Skin epidermis (tissue), 12 donors: ENCODE measurements around the gene BCO1.
"Not testable (repeated sequence)": the region's sequence is repeated elsewhere in the genome, so short reads cannot be mapped to it uniquely, and the experiment has no call there.

Experiments
- H3K27ac ChIP-seq, 21 experiments: fragments of 200-600 bp; sonication (generic) in 11 of 21; one replicate each; pipeline ENCODE4 v1.5.0; 2020; ENCODE audit warnings: mild to moderate bottlenecking in 3 of 21, inconsistent platforms in 2 of 21, moderate library complexity in 2 of 21
- H3K4me3 ChIP-seq, 7 experiments: fragments of 200-600 bp; sonication (generic) in 2 of 7; one replicate each; pipeline ENCODE4 v1.5.0; 2020; ENCODE audit warnings: inconsistent platforms in 2 of 7, mild to moderate bottlenecking in 2 of 7, moderate library complexity in 1 of 7

The BCO1 gene, protein sequence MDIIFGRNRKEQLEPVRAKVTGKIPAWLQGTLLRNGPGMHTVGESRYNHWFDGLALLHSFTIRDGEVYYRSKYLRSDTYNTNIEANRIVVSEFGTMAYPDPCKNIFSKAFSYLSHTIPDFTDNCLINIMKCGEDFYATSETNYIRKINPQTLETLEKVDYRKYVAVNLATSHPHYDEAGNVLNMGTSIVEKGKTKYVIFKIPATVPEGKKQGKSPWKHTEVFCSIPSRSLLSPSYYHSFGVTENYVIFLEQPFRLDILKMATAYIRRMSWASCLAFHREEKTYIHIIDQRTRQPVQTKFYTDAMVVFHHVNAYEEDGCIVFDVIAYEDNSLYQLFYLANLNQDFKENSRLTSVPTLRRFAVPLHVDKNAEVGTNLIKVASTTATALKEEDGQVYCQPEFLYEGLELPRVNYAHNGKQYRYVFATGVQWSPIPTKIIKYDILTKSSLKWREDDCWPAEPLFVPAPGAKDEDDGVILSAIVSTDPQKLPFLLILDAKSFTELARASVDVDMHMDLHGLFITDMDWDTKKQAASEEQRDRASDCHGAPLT

DNA sequence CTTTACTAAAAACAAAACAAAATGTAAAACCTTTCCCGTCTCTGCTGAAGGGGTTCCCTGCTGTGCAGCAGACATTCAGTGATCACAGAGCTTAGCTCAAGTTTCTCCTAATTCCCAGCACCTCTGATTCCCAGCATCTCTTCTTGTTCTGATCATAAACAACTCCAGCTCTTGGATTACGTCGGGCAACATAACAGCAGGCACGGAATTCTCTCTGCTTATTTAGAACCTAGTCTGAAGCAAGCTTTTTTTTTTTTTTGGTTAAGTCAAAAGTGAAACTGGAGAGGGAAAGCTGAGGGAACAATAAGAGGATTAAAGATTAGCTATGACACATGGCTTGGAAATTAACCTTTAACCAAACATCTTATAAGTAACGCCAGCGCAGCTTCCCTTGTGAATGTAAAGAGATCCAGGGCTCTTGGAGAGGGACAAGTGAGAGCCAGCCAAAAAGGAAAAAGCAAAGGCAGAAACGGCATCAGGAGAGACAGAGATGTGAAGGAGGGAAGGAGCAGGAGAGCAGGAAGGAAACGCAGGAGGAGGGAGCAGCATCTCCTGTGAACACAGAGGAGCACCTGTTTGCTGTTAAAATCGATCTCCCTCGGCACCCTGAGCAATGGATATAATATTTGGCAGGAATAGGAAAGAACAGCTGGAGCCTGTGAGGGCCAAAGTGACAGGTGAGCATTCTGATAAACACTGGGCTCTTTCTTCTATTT, at the start of gene BCO1:
TSS of gene BCO1 (plus strand) at position 394 of the 716 bp plus-strand sequence. CDS start at position 614, 220 bp downstream.
- Histone ChIP-seq H3K4me3 (peak within 1 kb of the TSS in 2 of 7 experiments; percentile 11 to 21), H3K27ac (peak within 1 kb of the TSS in 11 of 21 experiments; percentile 2 to 70 (median 60))

DNA sequence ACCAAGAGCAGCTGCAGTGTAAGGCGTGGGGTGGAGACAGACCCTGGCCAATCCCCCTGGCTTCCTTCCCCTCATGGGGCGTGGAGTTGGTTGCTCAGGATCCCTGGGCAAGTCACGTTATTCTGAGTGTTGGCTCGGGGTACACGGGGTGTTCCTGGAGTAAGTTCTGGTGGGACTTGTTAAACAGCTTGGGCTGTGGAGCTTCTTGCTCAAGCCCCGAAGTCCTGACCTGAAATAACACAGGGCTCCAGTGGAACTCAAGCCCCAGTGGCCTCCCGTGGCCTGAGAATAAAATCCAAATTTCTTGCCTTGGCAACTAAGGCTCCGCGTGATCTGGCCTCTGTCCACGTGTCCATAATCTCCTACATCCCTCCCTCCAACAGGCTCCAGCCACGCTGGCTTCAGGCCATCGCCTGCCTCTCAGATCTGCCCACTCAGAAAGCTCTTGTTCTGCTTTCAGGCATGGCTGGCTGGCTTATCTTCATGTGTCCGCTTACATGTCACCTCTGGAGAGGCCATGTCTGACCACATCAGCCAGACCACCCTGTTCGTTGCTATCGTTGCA, 49.3 kb upstream of the BCO1 start:
- no peak overlapping the region for H3K4me3 ChIP-seq
- H3K27ac ChIP-seq, result peak overlapping the region in 10 of 21 experiments; percentile 5 to 47 (median 34)

DNA sequence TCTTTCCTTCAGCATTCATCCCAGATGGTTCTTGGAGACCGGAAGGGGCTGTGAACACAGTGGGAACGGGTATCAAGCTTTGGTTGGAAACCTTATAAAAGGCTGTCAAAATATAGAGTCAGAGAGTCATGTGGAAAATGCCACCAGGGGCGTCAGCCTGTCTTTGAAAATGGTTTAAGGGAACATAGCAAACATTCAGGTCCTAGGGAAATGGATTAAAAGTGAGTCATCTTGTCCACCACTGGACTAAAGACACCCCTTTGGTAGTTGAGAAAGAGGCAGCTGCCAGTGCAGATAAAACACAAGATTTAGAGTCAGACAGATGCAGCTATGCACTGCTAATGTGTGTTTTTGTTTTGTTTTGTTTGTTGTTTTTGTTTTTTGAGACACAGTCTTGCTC, 47.8 kb upstream of the BCO1 start:
- no peak overlapping the region for H3K4me3 ChIP-seq
- peak overlapping the region in 1 of 21 experiments; percentile 6 for H3K27ac ChIP-seq

DNA sequence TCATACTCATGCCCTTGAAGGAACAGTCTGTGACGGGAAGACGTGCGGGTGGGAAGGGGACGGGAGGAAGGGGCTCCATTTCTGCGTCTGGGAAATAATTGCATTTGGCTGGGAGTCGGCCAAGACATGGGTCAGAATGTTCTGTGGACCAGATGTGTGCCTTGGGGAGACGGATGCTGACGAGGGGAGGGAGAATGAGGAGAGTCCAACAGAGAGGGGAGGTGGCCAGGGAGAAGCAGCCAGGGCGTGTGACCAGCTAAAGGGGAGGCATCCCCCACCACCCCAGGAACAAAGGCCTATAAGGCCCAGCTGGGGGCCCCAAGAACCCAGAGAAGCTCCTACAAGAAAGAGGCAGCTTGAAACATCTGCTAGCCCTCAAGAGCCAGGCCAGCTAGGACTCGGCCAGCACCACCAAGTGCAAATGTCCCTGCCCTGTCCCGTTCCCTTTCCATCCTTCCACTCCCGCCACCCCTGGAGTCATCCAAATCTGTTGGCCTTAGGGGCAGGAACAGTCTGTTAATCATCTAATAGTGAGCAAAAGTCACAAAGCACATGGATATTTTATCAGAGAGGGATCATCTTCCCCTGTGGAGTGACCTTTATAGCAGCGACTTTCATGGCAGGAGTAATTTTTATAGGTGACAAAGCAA, 42.5 kb upstream of the BCO1 start:
- Histone ChIP-seq H3K4me3 (no peak overlapping the region), H3K27ac (no peak overlapping the region)

DNA sequence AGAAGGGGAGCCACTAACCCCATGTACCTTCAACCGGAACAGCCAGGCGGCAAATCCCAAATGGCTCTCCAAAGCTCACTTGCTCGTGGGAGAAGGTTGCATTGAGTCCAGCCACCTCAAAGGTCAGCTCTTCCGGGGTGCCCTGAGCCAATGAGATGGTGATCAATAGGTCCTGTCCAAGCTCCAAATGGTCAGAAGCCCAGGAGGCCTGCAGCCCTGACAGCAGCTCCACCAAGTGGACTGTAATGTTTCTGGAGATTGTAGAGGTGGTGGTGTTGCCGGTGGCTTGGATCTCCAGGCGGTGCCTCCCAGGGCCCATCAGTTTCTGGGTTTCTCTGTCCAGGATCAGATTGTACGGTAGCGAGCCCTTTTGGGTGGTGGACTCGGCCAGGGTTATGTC, 39.9 kb upstream of the BCO1 start:
- no peak overlapping the region for H3K27ac ChIP-seq

DNA sequence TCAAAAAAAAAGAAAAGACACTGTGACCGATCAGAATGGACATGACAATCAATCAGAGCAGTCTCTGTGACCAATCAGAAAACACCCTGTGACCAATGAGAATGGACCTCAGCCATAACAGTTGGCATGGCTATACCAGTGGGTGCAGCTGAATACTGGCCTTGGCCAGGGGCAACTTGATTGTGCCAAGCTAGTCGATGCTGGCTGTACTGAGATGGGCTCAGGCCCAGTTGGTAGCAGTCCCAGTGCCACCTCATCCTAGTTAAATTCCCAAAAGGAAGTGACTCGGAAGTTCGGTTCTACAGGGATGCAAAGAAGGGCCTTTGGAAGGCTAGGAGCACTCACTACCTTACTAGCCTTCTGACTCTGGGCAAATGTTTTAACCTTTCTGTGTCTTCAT, 37.2 kb upstream of the BCO1 start:
- Histone ChIP-seq H3K27ac (no peak overlapping the region), H3K4me3 (no peak overlapping the region)

More for the DNA sequence above, 39.9 kb upstream of the BCO1 start:
- H3K4me3 ChIP-seq, result no peak overlapping the region

DNA sequence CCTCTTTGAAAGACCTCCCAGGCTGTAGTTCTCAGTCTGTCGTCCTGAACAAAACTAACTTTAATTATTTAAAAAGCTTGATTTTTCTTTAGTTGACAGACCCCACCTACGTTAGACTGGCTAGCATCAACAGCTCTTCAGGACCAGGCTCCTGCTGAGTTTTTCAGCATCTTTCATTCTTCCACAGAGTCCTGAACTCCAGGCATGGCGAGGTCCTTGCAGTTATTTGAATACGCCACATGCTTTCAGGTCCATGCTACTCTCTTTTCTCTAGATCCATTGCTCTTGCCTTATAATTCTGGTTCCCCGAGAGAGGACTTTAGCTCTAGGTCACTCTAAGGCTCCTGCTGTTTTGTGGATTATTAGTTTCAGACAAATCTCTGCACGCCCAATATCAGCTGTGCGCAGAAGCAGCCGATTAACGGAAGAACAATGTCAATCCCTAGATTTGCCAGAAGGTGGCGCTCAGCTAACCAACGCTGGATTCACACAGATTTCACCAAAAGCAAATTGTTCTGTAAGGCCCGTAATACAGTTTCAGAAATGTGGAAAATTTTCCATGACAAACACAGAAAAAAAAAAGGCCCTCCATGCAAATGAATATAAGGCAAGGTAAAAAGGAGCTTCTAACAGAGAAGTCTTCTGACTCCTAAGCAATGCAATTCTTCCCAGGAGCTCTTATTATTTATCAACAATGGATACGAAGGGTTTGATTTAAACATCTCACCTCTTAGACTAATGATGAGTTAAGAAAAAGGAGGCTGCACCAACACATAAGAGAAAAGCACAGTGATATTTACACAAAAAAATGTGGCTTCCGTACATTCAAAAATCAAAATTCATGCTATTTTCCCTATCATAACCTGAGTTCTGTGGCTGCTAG, 33.5 kb upstream of the BCO1 start:
- H3K4me3 ChIP-seq, result no peak overlapping the region
- no peak overlapping the region for H3K27ac ChIP-seq

DNA sequence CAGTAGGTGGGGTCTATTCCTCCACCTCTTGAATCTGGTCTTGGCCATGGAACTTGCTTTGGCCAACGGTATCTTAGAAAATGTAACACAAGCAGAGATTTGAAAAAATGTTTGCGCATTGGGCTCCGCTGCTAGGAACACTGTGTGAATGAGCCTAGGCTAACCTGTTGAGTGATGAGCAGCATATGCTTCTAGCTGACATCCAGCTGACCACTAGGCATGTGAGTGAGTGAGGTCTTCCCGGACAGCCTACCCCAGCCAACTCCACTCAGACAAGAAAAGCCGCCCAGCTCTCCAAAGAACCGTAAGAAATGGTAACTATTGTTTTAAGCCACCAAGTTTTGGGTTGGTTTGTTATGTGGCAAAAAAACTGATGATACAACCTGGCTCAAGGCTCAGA, 31.4 kb upstream of the BCO1 start:
- Histone ChIP-seq H3K4me3 (no peak overlapping the region), H3K27ac (no peak overlapping the region)

DNA sequence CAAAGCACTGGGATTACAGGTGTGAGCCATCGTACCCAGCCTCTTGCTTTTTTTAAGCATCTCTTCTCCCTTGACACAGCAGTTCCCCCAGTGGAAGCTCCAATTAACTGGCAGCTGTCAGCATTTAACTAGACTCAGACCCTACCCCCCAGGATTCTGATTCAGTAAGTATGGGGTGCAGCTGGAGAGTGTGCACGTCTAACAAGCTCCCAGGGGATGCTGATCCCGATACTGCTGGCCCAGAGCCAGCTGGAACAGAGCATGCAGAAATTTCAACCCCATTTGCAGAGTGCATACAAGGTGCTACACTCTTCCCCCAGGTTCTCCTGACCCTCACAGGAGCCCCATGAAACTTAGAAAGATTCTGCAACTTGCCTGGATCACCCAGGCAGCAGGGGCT, 27.7 kb upstream of the BCO1 start:
- no peak overlapping the region for H3K27ac ChIP-seq

DNA sequence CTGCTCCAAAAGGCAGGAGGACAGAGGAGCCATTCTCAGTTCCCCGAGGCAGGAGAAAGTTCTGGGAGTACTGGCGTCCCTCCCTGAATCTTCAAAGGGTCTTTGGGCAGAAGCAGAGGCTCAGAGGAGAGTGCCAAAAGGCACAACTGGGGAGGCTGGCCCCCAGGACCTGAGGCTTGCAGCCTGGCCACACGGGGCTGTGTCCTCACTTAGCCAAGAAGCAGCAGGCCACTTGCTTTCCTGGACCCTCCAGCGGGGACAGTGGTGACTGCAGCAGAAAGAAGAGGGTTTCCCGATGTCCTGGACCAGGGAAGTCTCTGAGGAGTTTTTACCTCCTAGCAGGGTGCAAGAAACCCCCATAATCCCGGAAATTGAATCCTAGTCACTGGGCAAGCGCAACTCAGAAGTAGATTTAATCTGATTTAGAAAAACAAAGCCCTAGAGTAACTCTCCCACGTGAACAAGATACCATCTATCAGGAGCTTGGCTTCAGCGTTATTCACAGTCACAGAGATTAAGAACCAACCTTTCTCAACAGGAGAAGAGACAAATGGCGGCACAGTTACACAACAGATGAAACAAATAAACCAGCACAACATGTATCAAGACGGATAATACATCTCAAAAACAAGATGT, 25.5 kb upstream of the BCO1 start:
- H3K27ac ChIP-seq, result no peak overlapping the region
- no peak overlapping the region for H3K4me3 ChIP-seq

More for the DNA sequence above, 27.7 kb upstream of the BCO1 start:
- no peak overlapping the region for H3K4me3 ChIP-seq

DNA sequence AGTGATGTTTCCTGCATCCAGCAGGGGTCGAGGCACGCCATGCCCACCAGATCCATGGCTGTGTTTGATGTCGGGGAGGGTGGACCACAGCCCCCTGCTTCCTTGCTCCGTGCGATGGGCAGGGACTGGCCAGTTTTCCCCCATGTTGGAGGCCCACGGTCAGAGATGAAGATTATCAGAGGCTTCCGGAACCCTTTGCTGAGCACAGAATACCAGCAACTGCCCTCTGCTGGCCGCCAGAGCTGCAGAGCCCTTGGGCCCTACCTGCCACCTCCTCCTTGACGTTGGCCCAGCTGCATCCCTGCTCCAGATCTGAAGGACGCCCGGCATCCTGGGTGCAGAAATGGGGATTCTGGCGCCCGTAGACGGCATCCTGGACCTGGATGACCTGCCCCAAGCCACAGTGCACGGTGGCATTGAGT, 23.7 kb upstream of the BCO1 start:
- H3K27ac ChIP-seq, result no peak overlapping the region
- H3K4me3 ChIP-seq, result no peak overlapping the region

DNA sequence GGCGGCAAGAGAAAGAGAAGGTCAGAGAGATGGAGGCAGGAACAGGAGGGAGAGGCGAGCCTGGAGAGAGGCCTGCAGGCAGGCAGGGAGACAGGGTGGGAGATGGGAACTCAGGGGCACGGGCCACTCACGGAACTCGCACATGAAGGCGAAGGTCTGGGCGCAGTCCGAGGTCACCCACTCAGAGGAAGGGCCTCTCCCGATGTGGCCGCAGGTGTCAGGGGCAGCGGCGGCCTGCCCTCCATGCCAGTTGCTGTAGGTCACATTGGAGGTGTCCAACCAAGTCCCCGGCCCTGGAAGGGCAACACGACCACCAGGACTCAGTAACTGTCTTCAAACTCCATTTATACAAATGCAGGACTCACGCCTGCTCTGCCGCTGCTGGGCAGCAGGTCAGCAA, 22.4 kb upstream of the BCO1 start:
- Histone ChIP-seq H3K4me3 (no peak overlapping the region), H3K27ac (no peak overlapping the region)

DNA sequence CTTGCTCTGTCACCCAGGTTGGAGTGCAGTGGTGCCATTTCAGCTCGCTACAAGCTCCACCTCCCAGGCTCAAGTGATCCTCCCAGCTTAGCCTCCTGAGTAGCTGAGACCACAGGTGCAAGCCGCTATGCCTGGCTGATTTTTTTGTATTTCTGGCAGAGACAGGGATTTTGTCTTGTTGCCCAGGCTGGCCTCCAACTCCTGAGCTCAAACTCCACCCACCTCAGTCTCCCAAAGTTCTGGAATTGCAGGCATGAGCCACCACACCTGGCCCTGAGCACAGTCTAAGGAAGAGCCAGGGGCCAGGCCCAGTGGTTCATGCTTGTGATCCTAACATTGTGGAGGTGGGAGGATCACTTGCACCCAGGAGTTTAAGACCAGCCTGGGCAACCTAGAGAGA, 21.8 kb upstream of the BCO1 start:
- no peak overlapping the region for H3K4me3 ChIP-seq
- no peak overlapping the region for H3K27ac ChIP-seq

DNA sequence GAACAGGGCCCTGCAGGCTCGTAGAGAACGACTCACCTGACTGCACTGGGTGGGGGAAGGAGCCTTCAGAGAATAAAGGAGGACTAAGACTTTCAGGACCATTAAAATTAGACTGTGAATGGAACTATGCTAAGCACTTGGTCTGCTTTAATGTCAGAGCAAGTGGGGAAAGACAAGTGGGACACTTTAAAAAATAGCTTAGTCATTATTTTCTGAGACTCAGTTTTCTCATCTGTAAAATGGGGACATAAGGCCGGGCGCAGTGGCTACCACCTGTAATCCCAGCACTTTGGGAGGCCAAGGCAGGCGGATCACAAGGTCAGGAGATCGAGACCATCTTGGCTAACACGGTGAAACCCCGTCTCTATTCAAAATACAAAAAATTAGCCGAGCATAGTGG, 19.3 kb upstream of the BCO1 start:
- no peak overlapping the region for H3K27ac ChIP-seq

DNA sequence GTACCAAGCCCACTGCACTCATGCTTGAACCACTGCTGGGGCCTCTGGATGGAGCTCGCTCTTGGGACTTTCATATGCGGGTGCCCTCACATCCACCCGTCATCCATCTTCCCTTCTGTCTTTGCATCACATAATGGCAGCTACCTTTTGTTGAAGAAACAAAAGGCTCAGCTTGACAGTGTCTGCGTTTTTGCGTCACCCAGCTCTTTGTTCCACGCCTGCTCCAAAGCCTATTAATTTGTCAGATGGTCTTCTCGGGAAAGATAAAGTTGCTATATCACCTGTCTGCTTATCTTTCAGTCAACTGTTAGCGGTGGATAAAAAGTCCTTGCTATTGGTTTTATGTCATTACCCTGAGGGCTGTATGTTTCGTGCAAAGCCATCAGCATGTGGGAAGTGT, 18.1 kb upstream of the BCO1 start:
- H3K4me3 ChIP-seq, result no peak overlapping the region
- no peak overlapping the region for H3K27ac ChIP-seq

More for the DNA sequence above, 19.3 kb upstream of the BCO1 start:
- H3K4me3 ChIP-seq, result no peak overlapping the region

DNA sequence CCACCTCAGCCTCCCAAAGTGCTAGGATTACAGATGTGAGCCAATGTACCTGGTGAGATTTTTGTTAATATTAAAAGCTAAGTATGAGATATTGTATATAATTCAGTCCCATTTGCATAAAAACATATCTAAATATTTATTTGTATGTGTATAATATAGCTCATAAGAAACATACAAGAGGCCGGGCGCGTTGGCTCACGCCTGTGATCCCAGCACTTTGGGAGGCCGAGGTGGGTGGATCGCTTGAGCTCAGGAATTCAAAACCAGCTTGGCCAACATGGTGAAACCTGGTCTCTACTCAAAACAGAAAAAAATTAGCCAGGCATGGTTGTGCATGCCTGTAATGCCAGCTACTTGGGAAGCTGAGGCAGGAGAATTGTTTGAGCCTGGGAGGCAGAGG, 16.8 kb upstream of the BCO1 start:
- Histone ChIP-seq H3K4me3 (no peak overlapping the region), H3K27ac (no peak overlapping the region)

DNA sequence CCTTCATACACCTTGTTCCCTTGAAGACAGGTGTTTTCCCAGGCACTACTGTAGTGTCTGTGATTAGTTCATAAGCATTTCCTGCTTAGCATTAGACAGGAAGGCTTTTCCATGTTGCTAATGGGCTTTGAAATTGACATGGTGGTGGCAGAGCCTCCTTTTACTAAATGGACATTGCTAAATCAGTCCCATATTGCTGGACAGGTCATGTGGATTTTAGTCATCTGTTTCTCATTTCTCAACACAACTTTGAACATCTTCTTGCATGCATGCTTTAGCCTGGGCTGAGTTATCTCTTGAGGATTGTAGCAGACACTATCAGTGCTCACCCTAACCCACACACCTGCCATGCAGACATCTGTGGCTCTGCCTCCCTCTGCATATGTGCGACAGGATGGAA, 13.7 kb upstream of the BCO1 start:
- no peak overlapping the region for H3K4me3 ChIP-seq
- no peak overlapping the region for H3K27ac ChIP-seq

DNA sequence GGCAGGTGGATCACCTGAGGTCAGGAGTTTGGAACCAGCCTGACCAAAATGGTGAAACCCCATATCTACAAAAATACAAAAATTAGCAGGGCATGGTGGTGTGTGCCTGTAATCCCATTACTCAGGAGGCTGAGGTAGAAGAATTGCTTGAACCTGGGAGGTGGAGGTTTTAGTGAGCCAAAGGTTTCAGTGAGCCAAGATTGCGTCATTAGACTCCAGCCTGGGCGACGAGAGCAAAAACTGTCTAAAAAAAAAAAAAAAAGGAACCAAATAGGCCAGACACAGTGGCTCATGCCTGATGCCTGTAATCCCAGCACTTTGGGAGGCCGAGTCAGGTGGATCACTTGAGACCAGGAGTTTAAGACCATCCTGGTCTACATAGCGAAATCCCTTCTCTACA, 12.8 kb upstream of the BCO1 start:
- not testable (repeated sequence) for H3K27ac ChIP-seq, H3K4me3 ChIP-seq

DNA sequence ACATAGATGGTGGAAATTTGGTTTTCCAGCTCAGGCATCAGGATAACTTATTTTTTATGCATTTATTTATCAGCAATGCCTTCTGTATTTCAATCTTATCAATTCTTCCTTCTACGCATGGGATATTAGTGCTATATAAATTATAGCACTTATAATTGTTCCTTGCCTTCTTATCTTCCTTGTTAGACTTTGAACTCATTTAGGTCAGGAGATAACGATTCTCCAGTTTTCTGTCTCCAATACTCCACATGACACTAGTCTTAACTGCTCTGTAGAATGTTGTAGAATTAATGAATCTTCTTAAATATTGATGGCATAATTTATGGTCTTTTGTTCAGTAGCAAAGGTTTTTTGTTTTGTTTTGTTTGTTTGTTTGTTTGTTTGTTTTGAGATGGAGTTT, 10.7 kb upstream of the BCO1 start:
- no peak overlapping the region for H3K4me3 ChIP-seq

More for the DNA sequence above, 10.7 kb upstream of the BCO1 start:
- H3K27ac ChIP-seq, result no peak overlapping the region
